Measurements from ENCODE around the gene EEF1A2.

- TF ChIP-seq POLR2A (IDR thresholded peaks at IDR 0.05; ENCODE audit: low read length) (no peak), FOSB (CRISPR knock-in tag; IDR thresholded peaks at IDR 0.05) (no peak), RCOR1 (IDR thresholded peaks at IDR 0.05; ENCODE audit: low read depth, low read length) (no peak), POLR2AphosphoS2 (conservative IDR thresholded peaks at IDR 0.05; ENCODE audit: low read length) (no peak), REST (IDR thresholded peaks at IDR 0.05) (no peak), JUNB (IDR thresholded peaks at IDR 0.05) (no peak), ZSCAN20 (CRISPR knock-in tag; IDR thresholded peaks at IDR 0.05) (no peak), CHD2 (IDR thresholded peaks at IDR 0.05; ENCODE audit: low read length, partially characterized antibody) (no peak), CEBPB (IDR thresholded peaks at IDR 0.05) (no peak), EP300 (IDR thresholded peaks at IDR 0.05) (no peak), PHF8 (IDR thresholded peaks at IDR 0.05; ENCODE audit: borderline replicate concordance, low read depth) (no peak)
- TF ChIP-seq, protein P1, sequence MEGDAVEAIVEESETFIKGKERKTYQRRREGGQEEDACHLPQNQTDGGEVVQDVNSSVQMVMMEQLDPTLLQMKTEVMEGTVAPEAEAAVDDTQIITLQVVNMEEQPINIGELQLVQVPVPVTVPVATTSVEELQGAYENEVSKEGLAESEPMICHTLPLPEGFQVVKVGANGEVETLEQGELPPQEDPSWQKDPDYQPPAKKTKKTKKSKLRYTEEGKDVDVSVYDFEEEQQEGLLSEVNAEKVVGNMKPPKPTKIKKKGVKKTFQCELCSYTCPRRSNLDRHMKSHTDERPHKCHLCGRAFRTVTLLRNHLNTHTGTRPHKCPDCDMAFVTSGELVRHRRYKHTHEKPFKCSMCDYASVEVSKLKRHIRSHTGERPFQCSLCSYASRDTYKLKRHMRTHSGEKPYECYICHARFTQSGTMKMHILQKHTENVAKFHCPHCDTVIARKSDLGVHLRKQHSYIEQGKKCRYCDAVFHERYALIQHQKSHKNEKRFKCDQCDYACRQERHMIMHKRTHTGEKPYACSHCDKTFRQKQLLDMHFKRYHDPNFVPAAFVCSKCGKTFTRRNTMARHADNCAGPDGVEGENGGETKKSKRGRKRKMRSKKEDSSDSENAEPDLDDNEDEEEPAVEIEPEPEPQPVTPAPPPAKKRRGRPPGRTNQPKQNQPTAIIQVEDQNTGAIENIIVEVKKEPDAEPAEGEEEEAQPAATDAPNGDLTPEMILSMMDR (IDR thresholded peaks at IDR 0.05) = no peak
Observed at GRCh38 chr20:63449796-63450730, 48.8 kb downstream of the EEF1A2 start.
